H9 (cell line): ENCODE measurements around the gene ZMAT5. TPM values are rescaled to one million over a fixed set of nuclear protein-coding genes. Genes with fewer than 3 reads are reported as not detected.

Experiments used
- DNase-seq: peaks from one replicate; pipeline ENCODE4 v3.0.0-alpha.2; 2017
- H2AFZ ChIP-seq: one replicate; pipeline ENCODE4 v1.6.1; 2013; ENCODE audit warnings: mild to moderate bottlenecking, low read length, control low read depth, moderate library complexity
- H2AK5ac ChIP-seq: 2 replicates; pipeline ENCODE4 v1.6.1; 2013; ENCODE audit warnings: low read length, control low read depth, mixed read lengths; ENCODE audit not compliant: insufficient read length
- H2BK120ac ChIP-seq: one replicate; pipeline ENCODE4 v1.6.1; 2013; ENCODE audit warnings: low read depth, mild to moderate bottlenecking, low read length, control low read depth, inconsistent platforms; ENCODE audit not compliant: poor library complexity, severe bottlenecking
- H2BK12ac ChIP-seq: 2 replicates; pipeline ENCODE4 v1.6.1; 2013; ENCODE audit warnings: low read length, control low read depth, mixed read lengths, low read depth; ENCODE audit not compliant: insufficient read length
- H2BK15ac ChIP-seq: 2 replicates; pipeline ENCODE4 v1.6.1; 2013; ENCODE audit warnings: low read depth, low read length, control low read depth
- H2BK20ac ChIP-seq: one replicate; pipeline ENCODE4 v1.6.1; 2013; ENCODE audit warnings: low read depth, mild to moderate bottlenecking, low read length, control low read depth, inconsistent platforms; ENCODE audit not compliant: poor library complexity, severe bottlenecking
- H2BK5ac ChIP-seq: 2 replicates; pipeline ENCODE4 v1.6.1; 2013; ENCODE audit warnings: low read length, control low read depth, mixed read lengths; ENCODE audit not compliant: insufficient read length
- H3K14ac ChIP-seq: 2 replicates; pipeline ENCODE4 v1.6.1; 2013; ENCODE audit warnings: low read length, control low read depth; ENCODE audit not compliant: insufficient read depth
- H3K18ac ChIP-seq: 2 replicates; pipeline ENCODE4 v1.6.1; 2013; ENCODE audit warnings: low read depth, mild to moderate bottlenecking, mixed read lengths, low read length, control low read depth; ENCODE audit not compliant: insufficient read length
- H3K23ac ChIP-seq: 2 replicates; pipeline ENCODE4 v1.6.1; 2013; ENCODE audit warnings: low read length, control low read depth, mixed read lengths, low read depth; ENCODE audit not compliant: insufficient read length
- H3K23me2 ChIP-seq: 2 replicates; pipeline ENCODE4 v1.6.1; 2013; ENCODE audit warnings: low read depth, mild to moderate bottlenecking, mixed read lengths, low read length, control low read depth; ENCODE audit not compliant: insufficient read length, poor library complexity, severe bottlenecking
- H3K27ac ChIP-seq: 2 replicates; pipeline ENCODE4 v1.5.1; 2013; ENCODE audit warnings: low read length, control low read depth, mixed read lengths, low read depth; ENCODE audit not compliant: insufficient read length
- H3K27me3 ChIP-seq: 2 replicates; pipeline ENCODE4 v1.6.1; 2013; ENCODE audit warnings: low read length, control low read depth, inconsistent platforms; ENCODE audit not compliant: insufficient read depth
- H3K4ac ChIP-seq: 2 replicates; pipeline ENCODE4 v1.6.1; 2013; ENCODE audit warnings: low read depth, mild to moderate bottlenecking, control low read depth, inconsistent platforms, low read length, moderate library complexity
- H3K4me1 ChIP-seq: 2 replicates; pipeline ENCODE4 v1.6.1; 2013; ENCODE audit warnings: low read length, control low read depth, inconsistent platforms; ENCODE audit not compliant: insufficient read depth
- H3K4me2 ChIP-seq: 2 replicates; pipeline ENCODE4 v1.6.1; 2013; ENCODE audit warnings: low read length, control low read depth, mixed read lengths; ENCODE audit not compliant: insufficient read length, insufficient read depth
- H3K56ac ChIP-seq: 2 replicates; pipeline ENCODE4 v1.6.1; 2013; ENCODE audit warnings: low read depth, mild to moderate bottlenecking, mixed read lengths, low read length, control low read depth; ENCODE audit not compliant: insufficient read length
- H3K79me1 ChIP-seq: 2 replicates; pipeline ENCODE4 v1.6.1; 2013; ENCODE audit warnings: low read depth, mild to moderate bottlenecking, moderate library complexity, low read length, control low read depth, inconsistent platforms; ENCODE audit not compliant: insufficient read depth, poor library complexity, severe bottlenecking
- H3K79me2 ChIP-seq: 2 replicates; pipeline ENCODE4 v1.6.1; 2013; ENCODE audit warnings: low read length, control low read depth, inconsistent platforms; ENCODE audit not compliant: insufficient read depth
- H3K9ac ChIP-seq: 2 replicates; pipeline ENCODE4 v1.6.1; 2013; ENCODE audit warnings: low read length, control low read depth, mixed read lengths; ENCODE audit not compliant: insufficient read length; ENCODE audit errors: extremely low read depth
- H3K9me3 ChIP-seq: one replicate; pipeline ENCODE4 v1.6.1; 2013; ENCODE audit warnings: low read depth, low read length, inconsistent platforms; ENCODE audit not compliant: control insufficient read depth
- H3T11ph ChIP-seq: one replicate; pipeline ENCODE4 v1.6.1; 2013; ENCODE audit warnings: mild to moderate bottlenecking, low read length, control low read depth, inconsistent platforms
- H4K20me1 ChIP-seq: one replicate; pipeline ENCODE4 v1.6.1; 2013; ENCODE audit not compliant: control insufficient read depth, insufficient read length, insufficient read depth
- H4K5ac ChIP-seq: 2 replicates; pipeline ENCODE4 v1.6.1; 2013; ENCODE audit warnings: low read depth, mild to moderate bottlenecking, mixed read lengths, low read length, control low read depth; ENCODE audit not compliant: insufficient read length
- H4K8ac ChIP-seq: replicated peaks from 2 replicates; pipeline ENCODE4 v1.6.1; 2013; ENCODE audit warnings: low read length, control low read depth, mixed read lengths, low read depth; ENCODE audit not compliant: insufficient read length
- H4K91ac ChIP-seq: 2 replicates; pipeline ENCODE4 v1.6.1; 2013; ENCODE audit warnings: low read depth, mild to moderate bottlenecking, moderate library complexity, mixed read lengths, low read length, control low read depth; ENCODE audit not compliant: insufficient read length
- H3K27ac Mint-ChIP-seq, 3 experiments: 2 replicates in 2 of 3; 3 replicates in 1 of 3; pipeline ENCODE4 v1.8.0; 2020 to 2021; ENCODE audit warnings: mixed read lengths in 3 of 3, mild to moderate bottlenecking in 1 of 3, moderate library complexity in 1 of 3
- H3K27me3 Mint-ChIP-seq: 2 replicates; pipeline ENCODE4 v1.8.0; 2021; ENCODE audit warnings: low read depth, mild to moderate bottlenecking, moderate library complexity, mixed read lengths
- H3K36me3 Mint-ChIP-seq, 3 experiments: 2 replicates in 2 of 3; 3 replicates in 1 of 3; pipeline ENCODE4 v1.8.0; 2020 to 2021; ENCODE audit warnings: low read depth in 3 of 3, mixed read lengths in 3 of 3; ENCODE audit not compliant: insufficient read depth in 1 of 3
- H3K4me1 Mint-ChIP-seq, 2 experiments: 2 replicates each; pipeline ENCODE4 v1.8.0; 2020; ENCODE audit warnings: mixed read lengths in 2 of 2
- H3K4me3 Mint-ChIP-seq, 2 experiments: 2 replicates in 1 of 2; 3 replicates in 1 of 2; pipeline ENCODE4 v1.8.0; 2020 to 2021; ENCODE audit warnings: mild to moderate bottlenecking in 2 of 2, mixed read lengths in 2 of 2, moderate library complexity in 1 of 2
- H3K9me3 Mint-ChIP-seq, 2 experiments: 2 replicates in 1 of 2; 3 replicates in 1 of 2; pipeline ENCODE4 v1.8.0; 2020; ENCODE audit warnings: mild to moderate bottlenecking in 2 of 2, mixed read lengths in 2 of 2, moderate library complexity in 1 of 2
- CTCF ChIP-seq: fragments of 200-600 bp; sonication (generic); conservative IDR thresholded peaks from 3 replicates; pipeline ENCODE4 v1.8.0; 2021; ENCODE audit warnings: antibody characterized with exemption, mild to moderate bottlenecking
- WGBS: extraction: QIAGEN DNeasy Blood & Tissue Kit; methylation state at CpG from one replicate; pipeline ENCODE4 v1.1.7; 2013; ENCODE audit warnings: missing lambda C conversion rate, low lambda C conversion rate, mixed read lengths; ENCODE audit not compliant: insufficient read length; ENCODE audit errors: extremely low coverage; 5-methylcytosine and 5-hydroxymethylcytosine counted together
- total RNA-seq: library from RNA; stranded (reverse); gene quantifications from 2 replicates; pipeline ENCODE4 v1.2.1, GENCODE V29; 2021

Gene ZMAT5
- total RNA-seq, 1 experiment from 2014 or later = 13.9 TPM

DNA sequence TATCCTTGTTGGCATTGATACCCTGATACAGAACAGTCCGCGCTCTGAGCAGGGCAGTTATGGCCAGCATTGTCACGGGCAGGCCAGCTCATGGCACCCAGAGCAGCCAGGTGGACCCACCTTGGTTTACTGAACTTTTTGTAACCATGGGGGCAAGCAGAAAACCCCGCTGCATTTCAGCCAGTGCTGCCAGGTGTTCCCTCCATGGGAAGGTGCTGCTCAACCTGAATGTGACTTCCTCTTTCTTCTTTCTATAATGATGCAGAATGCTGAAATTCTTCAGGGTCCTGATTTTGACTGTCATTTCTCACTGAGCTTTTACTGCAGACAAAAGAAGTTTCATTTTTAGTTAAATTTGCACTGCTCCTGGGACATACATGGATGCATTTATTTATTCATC lies 82.6 kb downstream of the ZMAT5 start:
- Mint-ChIP-seq H3K27me3 (no peaks in the 10 kb centered on the region), H3K27ac (no peak overlapping the region)

More for the DNA sequence above, 82.6 kb downstream of the ZMAT5 start:
- H3K4me3 Mint-ChIP-seq = no peak overlapping the region
- Histone ChIP-seq H3K9ac (no peak overlapping the region), H3K79me1 (no peaks in the 10 kb centered on the region), H3K56ac (no peak overlapping the region), H2BK120ac (no peak overlapping the region), H2BK15ac (no peak overlapping the region), H3K9me3 (no peaks in the 10 kb centered on the region), H2BK5ac (no peak overlapping the region), H3K4ac (no peak overlapping the region), H3K23ac (no peak overlapping the region), H4K91ac (no peak overlapping the region), H3K4me1 (no peaks in the 10 kb centered on the region), H4K8ac (no peak overlapping the region), H4K20me1 (no peaks in the 10 kb centered on the region), H2AK5ac (no peak overlapping the region), H3T11ph (no peak overlapping the region), H4K5ac (no peak overlapping the region), H3K27me3 (no peaks in the 10 kb centered on the region), H3K14ac (no peak overlapping the region), H2BK12ac (no peak overlapping the region), H2AFZ (no peak overlapping the region), H3K18ac (no peak overlapping the region), H3K79me2 (no peaks in the 10 kb centered on the region), H2BK20ac (no peak overlapping the region), H3K23me2 (no peaks in the 10 kb centered on the region), H3K4me2 (no peak overlapping the region), H3K27ac (no peak overlapping the region)
- H3K9me3 Mint-ChIP-seq = no peaks in the 10 kb centered on the region
- DNase-seq = no peak
- no CpG with 5 or more reads among the region's 4 CpGs for WGBS
- H3K4me1 Mint-ChIP-seq = peaks cover 14 to 31% of the 10 kb centered on the region in 2 experiments
- peaks cover 1 to 30% (median 11%) of the 10 kb centered on the region in 3 experiments; a peak in 4 of 7 replicates for H3K36me3 Mint-ChIP-seq
- no peak for TF ChIP-seq CTCF
